NCI-H510A treated with DMSO at 0.1 percent for 48 hours (cell line): ENCODE results near the gene UGT1A6.

Source experiments
- DNase-seq: peaks from one replicate; lab custom pipeline; 2025; lab: John Stamatoyannopoulos, UW

UGT1A6 gene

GRCh38 chr2:233801357-233802131, 108.9 kb downstream of the UGT1A6 start:
- DNase-seq: no peak

GRCh38 chr2:233802132-233802815, 109.6 kb downstream of the UGT1A6 start:
- DNase-seq: no peak

- no peak for DNase-seq
Observed at GRCh38 chr2:233803292-233803911, 110.7 kb downstream of the UGT1A6 start.

GRCh38 chr2:233803994-233804393, 111.3 kb downstream of the UGT1A6 start:
- no peak for DNase-seq

- DNase-seq: no peak
Observed at GRCh38 chr2:233807215-233807865, 114.7 kb downstream of the UGT1A6 start.

GRCh38 chr2:233807966-233808935, 115.6 kb downstream of the UGT1A6 start:
- DNase-seq: no peak

- no peak for DNase-seq
Observed at GRCh38 chr2:233810385-233810784, 117.7 kb downstream of the UGT1A6 start.

GRCh38 chr2:233811087-233811486, 118.4 kb downstream of the UGT1A6 start:
- DNase-seq: no peak

GRCh38 chr2:233811732-233812131, 119.0 kb downstream of the UGT1A6 start:
- DNase-seq: no peak

- no peak for DNase-seq
Observed at GRCh38 chr2:233813236-233814055, 120.8 kb downstream of the UGT1A6 start.

- DNase-seq: no peak
Observed at GRCh38 chr2:233814056-233814835, 121.6 kb downstream of the UGT1A6 start.

- no peak for DNase-seq
Observed at GRCh38 chr2:233815861-233816260, 123.2 kb downstream of the UGT1A6 start.

GRCh38 chr2:233816334-233816733, 123.6 kb downstream of the UGT1A6 start:
- DNase-seq: no peak

- no peak for DNase-seq
Observed at GRCh38 chr2:233816771-233817170, 124.1 kb downstream of the UGT1A6 start.

GRCh38 chr2:233817361-233817911, 124.7 kb downstream of the UGT1A6 start:
- DNase-seq: no peak

- no peak for DNase-seq
Observed at GRCh38 chr2:233817995-233818638, 125.4 kb downstream of the UGT1A6 start.

GRCh38 chr2:233818639-233819621, 126.2 kb downstream of the UGT1A6 start:
- DNase-seq: no peak
